ENCODE results near the gene GRIPAP1.
A peak's percentile ranks its signal among the peaks of the same experiment; 100 is the strongest.
"Not testable (repeated sequence)": the region's sequence is repeated elsewhere in the genome, so short reads cannot be mapped to it uniquely, and the experiment has no call there.

Gene GRIPAP1

DNA sequence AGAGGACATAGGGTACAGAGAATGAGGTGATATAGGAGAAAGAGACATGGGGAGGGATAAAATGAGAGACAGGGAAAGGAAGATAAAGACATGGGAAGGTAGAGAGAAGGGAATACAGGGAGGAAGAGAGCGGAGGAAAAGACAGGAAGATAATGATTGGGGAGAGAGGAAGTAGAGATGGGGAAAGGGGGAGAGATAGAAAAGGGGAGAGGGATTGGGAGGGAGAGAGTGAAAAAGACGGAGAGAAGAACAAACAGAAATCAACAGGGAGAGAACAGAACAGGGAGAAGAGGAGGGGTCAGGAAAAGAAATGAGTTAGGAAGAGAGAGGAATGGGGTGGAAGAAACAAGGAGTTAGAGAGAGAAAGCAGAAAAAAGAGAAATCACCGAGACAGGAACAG is 4.6 kb downstream of the GRIPAP1 start:
- no peak for DNase-seq

DNA sequence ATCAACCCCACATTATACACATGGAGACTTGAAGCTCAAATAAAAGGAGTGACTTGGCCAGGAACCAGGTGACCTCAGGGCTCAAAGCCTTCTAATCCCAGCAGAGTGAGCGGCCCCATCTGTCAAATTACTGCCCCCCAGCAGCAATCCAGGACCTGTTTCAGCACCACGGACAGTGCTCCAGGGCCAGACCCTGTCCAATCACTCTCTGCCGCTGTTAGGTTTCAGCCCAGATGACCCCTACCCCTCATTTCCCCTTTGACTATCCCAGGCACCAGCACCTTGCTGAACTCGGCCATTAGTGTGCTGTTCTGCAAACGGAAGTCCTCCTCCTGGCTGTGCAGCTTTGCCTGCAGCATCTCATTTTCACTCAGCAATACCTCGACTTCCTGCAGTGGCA is 5.1 kb downstream of the GRIPAP1 start:
- no peak for DNase-seq

DNA sequence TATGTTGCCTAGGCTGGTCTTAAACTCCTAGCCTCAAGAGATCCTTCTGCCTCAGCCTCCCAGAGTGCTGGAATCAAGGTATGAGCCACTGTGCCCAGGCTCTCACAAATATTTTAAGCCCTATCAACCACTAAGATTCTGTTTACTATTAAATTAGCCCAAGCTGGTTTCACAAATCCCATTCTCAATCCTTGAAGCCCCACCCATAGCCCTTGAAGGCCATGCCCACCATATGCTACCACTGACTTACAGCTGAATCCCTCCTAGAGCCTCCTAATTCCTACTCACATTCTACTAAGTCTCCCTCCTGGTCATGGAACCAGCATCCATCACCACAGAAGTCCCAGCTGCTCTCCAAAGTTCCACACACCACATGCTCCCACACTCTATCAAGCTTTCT is 9.7 kb downstream of the GRIPAP1 start:
- DNase-seq, result no peak

DNA sequence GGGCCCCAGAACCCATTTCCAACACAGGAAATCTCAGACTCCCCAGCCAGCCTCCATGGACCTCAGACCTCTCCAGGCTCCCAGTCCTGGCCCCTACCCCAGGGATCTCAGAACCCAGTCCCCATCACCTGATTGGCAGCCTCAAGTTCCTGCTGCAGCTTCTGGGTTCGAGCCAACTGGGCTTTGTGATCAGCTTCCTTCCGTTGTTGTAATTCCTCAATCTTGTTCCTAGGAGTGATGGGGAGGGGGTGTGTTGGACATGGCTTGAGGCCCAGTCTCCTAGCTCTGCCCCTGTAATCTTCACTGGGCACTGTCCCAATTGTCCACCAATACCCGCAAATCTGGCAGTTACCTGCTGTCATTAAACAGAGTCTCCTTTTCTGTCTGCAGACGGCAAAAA is 12.6 kb downstream of the GRIPAP1 start:
- no peak for DNase-seq

DNA sequence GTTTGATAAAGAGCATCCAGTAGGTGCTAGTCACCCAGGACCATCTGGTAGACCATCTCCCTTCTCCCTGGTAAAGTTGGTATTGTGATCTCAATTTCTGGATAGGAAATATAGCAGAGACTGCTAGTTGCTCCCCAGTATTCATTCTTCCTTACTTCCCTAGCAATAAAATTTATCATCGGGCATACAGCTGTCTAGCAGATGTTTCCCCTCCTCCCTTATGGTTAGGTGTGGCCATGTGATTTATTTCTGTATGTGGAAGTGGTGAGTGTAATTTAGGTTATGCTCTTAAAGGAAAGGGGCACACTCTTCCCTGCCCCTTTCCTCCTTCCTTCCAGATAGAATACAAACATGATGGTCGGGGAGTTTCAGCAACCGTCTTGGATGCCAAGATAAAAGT is 18.2 kb downstream of the GRIPAP1 start:
- DNase-seq, result no peak

DNA sequence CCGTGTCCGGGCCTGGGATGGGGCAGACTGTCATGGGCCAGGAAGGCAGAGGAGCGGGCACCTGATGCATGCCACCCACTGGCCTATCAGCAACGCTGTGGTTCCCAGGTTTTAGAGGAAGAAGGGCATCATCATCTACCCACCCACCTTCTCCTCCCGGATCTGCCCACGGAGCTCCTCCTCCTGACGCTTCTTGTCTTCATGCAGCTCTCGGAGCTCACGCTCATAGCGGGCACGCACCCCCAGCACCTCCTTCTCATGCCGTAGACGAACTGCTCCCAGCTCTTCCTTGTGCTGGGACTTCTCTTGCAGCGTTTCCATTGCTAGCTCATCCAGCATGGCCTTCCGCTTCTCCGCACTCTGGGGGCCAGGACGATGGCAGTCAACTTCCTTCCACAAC is 19.0 kb downstream of the GRIPAP1 start:
- DNase-seq, result no peak

DNA sequence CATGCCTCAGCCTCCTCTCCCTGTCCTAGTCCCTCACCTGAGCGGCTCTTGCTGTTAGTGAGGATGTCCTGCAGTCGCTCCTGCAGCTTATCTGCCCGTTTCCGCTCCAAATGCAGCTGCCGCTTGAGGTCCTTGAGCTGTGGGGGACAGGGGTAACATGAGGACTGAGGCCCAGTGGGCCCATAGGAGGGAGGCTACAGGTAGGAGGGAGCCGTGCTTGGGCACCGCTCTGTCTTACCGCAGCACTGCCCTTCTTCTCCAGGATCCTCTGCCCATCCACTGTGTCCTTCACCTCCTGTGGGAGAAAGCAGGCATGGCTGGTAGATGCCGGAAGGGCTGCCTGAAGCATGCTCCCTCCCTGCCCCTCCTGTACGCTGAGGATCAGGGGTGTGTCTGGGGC is 20.9 kb downstream of the GRIPAP1 start:
- DNase-seq, result no peak

DNA sequence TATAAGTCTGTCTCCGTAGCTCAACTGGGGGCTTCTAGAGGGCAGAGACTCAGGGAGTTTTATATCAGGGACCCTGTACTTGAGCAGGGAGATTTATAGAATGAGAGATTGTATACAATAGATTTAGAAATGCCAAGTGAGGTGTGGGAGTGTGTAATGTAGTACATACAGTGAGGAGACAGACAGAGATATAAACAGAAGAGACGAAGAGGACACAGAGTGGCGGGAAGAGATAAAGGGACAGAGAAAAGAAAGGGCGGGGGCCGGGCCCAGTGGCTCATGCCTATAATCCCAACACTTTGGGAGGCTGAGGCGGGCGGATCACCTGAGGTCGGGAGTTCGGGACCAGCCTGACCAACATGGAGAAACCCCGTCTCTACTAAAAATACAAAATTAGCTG is 21.7 kb downstream of the GRIPAP1 start:
- DNase-seq, result not testable (repeated sequence)

DNA sequence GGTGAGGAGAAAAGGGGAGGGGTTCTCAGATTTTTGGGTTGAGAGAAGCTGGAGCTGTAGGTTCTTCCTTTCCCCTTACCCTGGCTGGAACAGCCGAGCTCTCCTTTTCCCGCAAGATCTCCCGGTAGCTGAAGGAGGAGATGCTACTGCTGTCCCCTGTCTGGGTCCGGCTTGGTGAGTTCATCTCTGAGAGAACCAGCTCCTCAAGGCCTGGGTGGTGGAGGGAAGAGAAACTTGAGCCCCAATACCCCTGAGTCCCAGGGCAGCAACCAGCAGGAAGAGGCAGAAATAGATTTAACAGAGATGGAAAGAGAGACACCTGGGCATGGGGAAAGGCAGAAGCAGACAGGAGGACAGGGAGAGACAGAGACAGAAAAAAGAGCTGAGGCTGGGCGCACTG is 23.8 kb downstream of the GRIPAP1 start:
- no peak for DNase-seq

DNA sequence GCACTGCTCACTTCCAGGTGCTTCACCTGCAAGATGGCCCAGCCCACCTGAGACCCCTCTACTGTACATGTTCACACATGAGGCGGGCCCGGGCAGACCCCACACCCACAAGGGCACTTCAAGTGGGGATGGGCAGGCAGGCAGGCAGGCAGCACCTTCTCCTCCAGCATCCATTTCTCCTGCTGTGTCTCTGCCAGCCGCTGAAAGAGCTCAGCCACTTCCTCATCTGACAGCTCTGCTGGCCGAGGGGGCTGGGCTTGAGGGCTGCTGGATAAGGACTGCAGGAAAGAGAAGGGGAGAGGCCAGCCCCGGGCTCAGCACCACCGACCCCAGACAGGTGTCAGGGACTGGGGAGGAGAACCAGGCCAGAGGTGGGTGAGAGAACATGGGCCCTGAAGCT is 26.0 kb downstream of the GRIPAP1 start:
- DNase-seq, result no peak

DNA sequence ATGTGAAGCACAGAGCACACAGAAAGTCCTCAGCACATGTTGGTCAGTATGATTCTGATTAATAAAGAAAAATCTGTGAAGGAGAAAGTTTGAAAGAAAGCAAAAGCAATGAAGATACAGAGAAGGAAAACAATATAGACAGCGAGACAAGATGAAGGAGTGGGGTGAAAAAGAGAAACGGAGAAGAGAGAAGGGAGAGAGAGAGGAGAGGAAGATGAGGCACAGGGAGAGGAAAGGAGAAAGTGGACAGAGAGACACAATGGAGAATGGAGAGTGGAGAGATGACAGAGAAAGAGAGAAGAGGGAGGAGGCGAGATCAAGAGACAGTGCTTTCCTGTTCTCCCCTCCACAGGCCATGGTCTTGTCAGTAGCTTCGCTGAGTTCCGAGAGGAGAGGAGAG is 26.5 kb downstream of the GRIPAP1 start:
- no peak for DNase-seq

DNA sequence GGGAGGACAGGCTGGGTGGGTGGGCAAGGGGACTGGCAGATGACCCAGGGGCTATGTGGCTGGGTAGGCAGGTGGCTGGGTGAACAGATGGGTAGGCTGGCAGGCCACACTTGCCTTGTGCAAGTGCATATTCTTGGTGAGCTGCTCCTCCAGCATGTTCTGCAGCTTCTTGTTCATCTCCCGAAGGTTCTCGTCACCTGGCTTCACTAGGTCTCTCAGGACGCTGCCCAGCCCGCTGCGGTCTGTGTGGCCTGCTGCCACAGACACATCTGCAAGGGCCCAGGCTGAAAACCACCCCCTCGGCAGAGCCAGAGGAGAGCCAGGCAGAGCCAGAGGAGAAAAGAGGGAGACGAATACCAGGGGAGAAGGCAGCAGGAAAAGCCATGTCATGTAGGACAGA is 27.0 kb downstream of the GRIPAP1 start:
- DNase-seq, result no peak

DNA sequence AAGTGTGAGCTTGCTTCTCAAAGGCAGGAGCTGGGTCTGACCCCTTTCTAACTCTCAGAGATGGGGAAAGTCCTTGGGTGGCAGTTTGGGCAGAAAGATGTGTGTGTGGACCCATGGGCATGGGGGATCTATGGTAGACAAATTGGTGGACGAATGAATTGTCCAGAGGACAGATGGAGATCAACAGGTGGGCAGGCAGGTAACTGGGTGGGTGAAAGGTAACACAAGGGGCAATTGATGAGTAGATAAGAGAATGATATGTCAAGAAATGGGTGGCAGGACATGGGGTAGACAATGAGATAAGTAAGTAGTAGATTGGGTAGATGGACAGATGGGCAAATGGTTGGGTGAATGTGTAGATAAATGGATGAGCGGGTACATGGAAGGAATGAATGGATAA is 27.5 kb downstream of the GRIPAP1 start:
- no peak for DNase-seq

DNA sequence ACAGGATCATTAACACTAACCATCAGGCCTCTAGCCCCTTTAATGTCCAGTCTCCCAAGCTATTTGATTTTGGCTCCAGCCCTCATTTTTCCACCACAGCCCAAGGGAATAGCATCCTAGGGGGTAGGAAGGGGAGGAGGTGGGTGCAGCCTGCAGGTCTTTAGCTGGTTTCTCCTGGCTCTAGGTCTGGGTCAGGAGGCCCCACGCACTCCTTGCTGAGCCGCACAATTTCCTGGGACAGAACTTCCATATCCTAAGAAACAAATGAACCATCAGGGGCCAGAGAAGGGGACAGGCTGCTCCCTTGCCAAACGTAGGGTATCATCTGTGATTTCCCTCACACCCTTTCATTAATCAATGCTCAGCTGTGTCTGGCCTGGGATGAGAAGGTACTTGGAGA is 28.0 kb downstream of the GRIPAP1 start:
- DNase-seq, result no peak

DNA sequence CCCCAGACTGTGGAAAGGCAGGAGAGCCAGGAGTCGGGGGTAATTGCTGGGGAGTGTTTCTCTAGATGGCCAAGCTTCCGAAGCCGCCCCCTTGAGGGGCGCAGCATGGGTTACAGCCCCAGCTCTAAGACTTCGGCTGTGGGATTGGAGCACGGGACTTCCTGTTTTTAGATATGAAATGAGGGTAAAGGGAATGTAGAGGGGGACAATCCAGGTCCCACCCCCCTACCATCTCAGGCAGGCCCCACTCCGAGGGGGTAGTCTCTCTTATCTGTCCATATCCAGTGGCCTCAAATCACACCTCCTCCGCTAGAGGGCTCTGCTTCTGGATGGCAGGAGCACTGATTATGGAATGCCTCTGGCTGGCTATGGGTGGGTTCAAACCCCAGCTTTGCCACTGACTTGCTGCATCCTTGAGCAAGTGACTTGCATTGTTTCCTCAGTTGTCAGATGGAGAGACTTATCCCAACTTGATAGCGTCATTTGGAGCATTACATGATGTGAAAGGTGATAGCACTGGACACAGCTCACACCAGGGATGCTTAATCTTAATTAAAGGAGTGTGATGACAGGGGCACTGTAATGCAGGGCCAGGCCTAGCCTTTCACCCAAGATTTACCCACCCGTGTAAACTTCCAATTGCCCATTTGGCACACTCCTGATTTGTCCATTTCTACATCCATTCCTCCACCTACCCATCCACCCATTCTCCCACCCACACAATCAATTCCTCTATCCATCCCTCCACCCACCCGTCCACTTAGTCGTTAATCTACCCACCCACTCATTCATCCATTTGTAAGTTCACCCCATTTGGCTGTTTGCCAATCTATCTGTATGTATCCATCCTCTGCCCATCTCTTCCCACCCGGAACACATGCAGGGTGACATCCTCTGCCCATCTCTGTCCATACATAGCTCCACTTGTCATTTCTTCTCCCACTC is 29.6 kb downstream of the GRIPAP1 start:
- peak; percentile 47 for DNase-seq

DNA sequence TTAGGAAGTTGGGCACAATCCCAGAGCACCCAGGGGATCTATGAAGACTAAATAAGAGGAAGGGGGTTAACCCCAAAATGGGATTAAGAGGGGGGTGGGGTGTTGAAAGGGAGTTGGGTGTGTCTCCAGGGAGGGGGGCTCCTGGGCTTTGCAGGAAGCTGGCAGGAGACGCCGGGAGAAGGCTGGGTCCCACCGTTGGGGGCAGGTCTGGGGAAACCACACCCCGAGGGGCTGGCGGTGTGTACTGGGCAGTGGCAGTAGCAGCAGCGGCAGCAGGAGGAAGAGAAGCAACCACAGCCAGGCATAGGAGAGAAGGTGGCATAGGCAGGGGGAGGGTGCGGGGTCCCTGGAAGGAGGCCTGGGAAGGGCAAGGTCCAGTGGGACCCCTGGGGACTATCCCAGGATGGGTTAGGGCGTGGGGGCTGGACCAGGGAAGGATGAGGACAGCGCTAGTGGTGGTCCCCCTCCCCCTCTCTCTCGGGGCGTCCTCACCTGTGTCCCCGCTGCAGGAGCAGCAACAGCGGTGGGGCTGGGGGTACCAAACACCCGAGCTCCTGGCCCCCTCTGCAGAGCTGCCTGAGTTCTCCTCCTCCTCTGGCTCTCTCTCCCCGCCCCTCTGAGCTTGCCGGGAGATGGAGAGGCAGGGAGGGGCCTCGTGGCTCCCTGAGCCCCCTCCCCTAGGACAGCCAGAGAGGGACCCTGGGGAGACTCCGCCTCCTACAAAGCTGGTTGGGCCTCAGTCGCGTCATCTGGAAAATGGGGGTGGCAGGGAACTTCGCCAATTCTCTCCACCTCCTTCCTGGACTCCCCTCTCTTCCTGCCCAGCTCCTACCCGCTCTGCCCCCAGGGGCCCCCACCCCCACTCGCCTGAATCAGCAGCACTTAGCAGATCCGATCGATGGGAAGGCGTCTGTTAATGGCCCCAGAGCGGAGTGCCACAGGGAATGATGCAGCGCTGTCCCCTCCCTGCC is 30.5 kb downstream of the GRIPAP1 start, which contains the start of gene KCND1:
Gene KCND1, minus strand, starts transcription at position 596 of the 971 bp plus-strand sequence. CDS start 1,573 bp downstream, outside the sequence.
- peak; percentile 47 for DNase-seq

DNA sequence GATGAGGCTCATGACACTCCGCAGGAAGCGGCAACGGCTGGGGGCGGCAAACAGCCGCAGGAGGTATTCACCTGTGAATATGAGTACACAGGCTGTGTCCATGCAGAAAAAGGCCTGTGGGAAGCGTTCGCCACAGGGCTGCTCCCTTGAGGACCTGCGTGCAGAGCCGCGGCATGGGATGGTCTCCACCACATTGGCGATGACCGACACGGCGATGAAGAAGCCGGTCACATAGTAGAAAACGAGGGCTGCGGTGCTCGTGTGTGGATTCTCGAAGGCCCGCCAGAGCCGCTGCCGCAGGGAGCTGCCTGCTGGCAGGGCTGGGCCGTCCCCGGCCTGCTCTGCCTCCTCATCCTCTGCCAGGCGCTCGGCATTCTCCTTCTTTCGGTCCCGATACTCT is 32.6 kb downstream of the GRIPAP1 start:
- no peak for DNase-seq

DNA sequence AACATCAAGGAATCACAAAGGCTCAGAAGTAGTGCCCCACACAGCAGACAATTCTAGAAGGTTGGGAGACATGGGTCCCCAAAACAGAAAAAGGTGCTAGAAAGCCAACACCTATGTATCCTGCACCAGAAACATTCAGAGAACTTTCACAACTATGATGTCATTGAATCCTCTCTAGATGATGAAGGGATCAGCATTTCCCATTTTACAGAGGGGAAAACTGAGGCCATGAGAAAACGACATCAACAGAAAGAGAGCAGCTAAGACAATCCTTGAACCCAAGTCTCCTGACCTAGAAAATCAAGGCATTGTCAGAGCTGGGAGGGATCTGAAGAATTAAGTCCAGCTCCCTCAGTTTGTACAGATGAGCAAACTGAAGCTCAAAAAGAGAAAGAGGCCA is 33.7 kb downstream of the GRIPAP1 start:
- no peak for DNase-seq

DNA sequence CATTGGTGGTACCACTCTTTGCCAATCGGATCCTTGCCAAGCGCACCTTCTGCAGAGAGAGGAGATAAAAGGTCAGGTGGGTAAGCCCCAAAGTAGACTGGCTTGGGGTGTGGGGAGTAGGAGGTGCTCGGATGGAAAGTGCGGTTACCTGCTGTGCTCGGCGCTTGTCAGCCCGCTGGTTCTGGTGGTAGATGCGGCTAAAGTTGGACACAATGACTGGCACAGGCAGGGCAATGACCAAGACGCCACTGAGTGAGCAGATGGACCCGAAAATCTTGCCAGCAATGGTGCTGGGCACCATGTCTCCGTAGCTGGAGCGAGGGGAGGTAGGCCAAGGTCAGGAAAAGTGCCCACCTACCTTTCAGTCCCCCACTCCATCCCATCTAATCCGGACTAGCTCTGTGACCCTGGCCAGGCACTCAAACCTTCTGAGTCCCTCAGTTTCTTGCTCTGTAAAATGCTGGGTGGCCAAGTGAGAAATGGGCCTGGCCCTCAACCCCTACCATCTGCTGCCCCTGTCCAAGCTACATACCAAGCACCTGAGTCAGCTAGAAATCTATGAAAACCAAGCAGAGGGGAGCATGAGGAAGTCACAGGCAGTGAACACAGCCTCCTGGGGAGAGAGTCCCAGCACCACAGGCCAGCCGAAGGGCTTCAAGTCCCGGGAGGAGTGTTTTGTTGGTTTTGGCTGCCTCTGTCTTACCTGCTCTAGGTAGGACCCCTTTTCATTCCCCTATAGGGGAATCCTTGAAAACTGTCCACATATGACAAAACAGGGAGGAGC is 35.1 kb downstream of the GRIPAP1 start:
- DNase-seq, result no peak

DNA sequence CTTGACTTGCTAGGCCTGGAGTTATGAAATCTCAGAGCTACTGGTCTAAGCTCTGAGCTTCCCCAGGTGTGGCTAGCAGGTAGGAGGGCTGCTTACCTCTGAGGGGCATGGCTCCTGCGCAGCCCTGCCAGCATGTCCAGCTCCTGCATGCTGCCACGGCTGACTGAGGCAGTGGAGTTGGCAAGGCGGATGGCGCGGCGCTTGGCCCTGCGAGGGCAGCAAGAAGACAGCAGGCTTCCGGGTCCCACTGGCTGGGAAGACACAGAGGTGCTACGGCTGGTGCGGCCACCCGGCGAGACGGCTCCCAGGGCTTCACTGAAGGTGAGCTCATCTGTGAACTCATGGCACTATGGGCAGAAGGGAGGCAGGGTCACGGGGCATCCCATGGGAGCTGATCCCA is 36.1 kb downstream of the GRIPAP1 start:
- DNase-seq, result no peak

DNA sequence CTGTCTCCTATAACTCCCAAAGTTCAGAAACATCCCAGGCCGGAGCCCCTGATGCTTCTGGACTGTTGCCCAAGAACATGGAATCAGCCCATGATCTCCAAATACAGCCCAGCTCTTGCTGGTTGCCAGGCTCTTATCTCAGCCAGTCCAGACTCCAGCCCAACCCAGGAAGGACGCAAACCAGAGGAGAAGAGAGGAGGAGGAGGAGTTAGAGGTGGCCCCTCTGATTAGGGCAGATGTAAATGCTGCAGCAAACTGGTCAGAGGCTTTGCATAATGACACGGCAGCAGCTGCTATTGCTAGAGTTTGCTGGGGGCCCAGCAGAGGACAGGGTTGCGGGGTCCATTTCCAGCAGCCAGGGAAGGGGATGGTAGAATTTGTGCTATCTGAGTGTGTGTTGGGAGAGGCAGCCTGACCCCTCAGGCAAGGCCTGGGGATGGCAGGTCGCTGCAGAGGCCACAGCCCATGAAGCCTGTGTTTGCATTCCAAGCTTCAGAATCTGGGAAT is 40.4 kb downstream of the GRIPAP1 start:
- no peak for DNase-seq

DNA sequence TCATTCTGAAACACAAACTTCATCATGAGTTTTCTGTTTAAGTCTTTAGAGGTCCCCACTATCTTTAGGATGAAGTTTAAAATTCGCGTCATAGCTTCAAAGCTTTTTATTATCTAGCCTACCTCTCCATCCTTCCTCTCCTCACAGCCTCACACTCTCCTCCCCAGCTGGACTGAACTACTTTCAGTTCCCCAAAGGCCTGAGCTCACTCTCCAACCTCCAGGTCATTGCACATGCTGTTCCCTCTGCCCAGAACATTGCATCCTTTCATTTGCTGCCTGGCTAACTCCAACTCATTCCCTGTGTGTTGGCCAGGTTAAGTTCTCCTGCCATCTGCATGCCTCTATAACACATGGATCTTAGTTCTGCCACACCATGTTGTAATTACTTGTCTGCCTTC is 41.8 kb downstream of the GRIPAP1 start:
- DNase-seq, result no peak

DNA sequence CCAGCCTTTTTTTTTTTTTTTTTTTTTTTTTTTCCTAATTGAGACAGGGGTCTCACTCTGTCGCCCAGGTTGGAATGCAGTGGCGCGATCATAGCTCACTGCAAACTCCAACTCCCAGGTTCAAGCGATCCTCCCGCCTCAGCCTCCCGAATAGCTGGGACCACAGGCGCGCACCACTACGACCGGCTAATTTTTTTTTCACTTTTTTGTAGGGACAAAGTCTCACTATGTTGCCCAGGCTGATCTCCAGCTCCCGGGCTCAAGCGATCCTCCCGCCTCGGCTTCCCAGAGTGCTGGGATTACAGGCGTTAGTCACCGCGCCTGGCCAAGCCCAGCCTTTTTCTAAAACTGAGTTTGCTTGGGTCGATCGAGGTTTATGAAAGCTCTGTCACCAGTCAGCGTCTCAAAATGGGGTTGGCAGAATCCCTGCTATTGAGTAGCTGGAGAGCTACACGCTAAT is 43.4 kb downstream of the GRIPAP1 start:
- DNase-seq, result no peak

All from NCI-H2107 (cell line).